HepG2 (cell line): ENCODE data around the gene ABHD12. TPM values are rescaled to one million over a fixed set of nuclear protein-coding genes. Genes with fewer than 3 reads are reported as not detected.

Experiments
- ATAC-seq: fragments of 200-7000 bp; cut with Tn5 transposase; 3 replicates; pipeline ENCODE4 v1.9.1; 2020; ENCODE audit warnings: mild to moderate bottlenecking, moderate library complexity
- BruUV-seq: library from RNA; stranded (reverse); fragments of 400-500 nt; replicated peaks from 2 replicates; lab custom pipeline; 2021; lab: Mats Ljungman, UMichigan
- CTCF ChIA-PET: fragments of 300-600 bp; formaldehyde crosslinking; extraction: SDS; loops from one replicate; lab custom pipeline; 2021; ENCODE audit warnings: low total read pairs, inconsistent platforms, low intra/inter-chr PET ratio; lab: Yijun Ruan, JAX
- POLR2A ChIA-PET: fragments of 350-600 bp; sonication (Branson Sonifier 250); formaldehyde crosslinking; loops from one replicate; lab custom pipeline; 2020; ENCODE audit warnings: antibody characterized with exemption, inconsistent platforms; lab: Yijun Ruan, JAX
- DNase-seq: peaks from one replicate; pipeline ENCODE4 v3.0.0-alpha.2; 2015; ENCODE audit warnings: low spot score
- FAIRE-seq: peaks from 3 replicates; lab custom pipeline; 2011; peaks lifted over from hg19 to GRCh38; lab: Jason Lieb, UNC
- H2AFZ ChIP-seq: one replicate; pipeline ENCODE4 v1.6.1; 2011; ENCODE audit warnings: low read length, inconsistent platforms
- H3K27ac ChIP-seq: fragments of 300-600 bp; 3 replicates; pipeline ENCODE4 v1.8.0; 2011; ENCODE audit warnings: mixed run types, mild to moderate bottlenecking, mixed read lengths, low read length, inconsistent platforms; ENCODE audit not compliant: insufficient read depth; ENCODE audit errors: extremely low read length
- H3K27me3 ChIP-seq, 2 experiments: fragments of 200-600 bp in 1 of 2; 2 replicates in 1 of 2; 3 replicates in 1 of 2; pipeline versions ENCODE4 v1.6.0 to v1.8.0; 2011; ENCODE audit warnings: low read length in 2 of 2, mild to moderate bottlenecking in 2 of 2, moderate library complexity in 2 of 2, inconsistent platforms in 1 of 2; ENCODE audit not compliant: insufficient read depth in 2 of 2, control insufficient read depth in 1 of 2
- H3K36me3 ChIP-seq, 2 experiments: fragments of 200-600 bp in 1 of 2; replicated peaks in 1 of 2; 2 replicates in 1 of 2; 3 replicates in 1 of 2; pipeline versions ENCODE4 v1.5.1 to v1.8.0; 2011; ENCODE audit warnings: low read length in 2 of 2, inconsistent platforms in 1 of 2; ENCODE audit not compliant: insufficient read depth in 2 of 2, control insufficient read depth in 1 of 2
- H3K4me1 ChIP-seq: 2 replicates; pipeline ENCODE4 v1.5.1; 2012; ENCODE audit warnings: low read length, inconsistent platforms; ENCODE audit not compliant: insufficient read depth
- H3K4me2 ChIP-seq: 2 replicates; pipeline ENCODE4 v1.6.0; 2011; ENCODE audit warnings: low read depth, low read length, inconsistent platforms
- H3K4me3 ChIP-seq, 3 experiments: fragments of 200-600 bp in 1 of 3; sonication (generic), shearing (Covaris generic) in 1 of 3; replicated peaks in 1 of 3; 2 replicates each; pipeline ENCODE4 v1.5.1; 2011 to 2016; ENCODE audit warnings: low read length in 3 of 3, inconsistent platforms in 2 of 3, low read depth in 2 of 3, mild to moderate bottlenecking in 2 of 3, control low read depth in 1 of 3, mixed read lengths in 1 of 3; ENCODE audit not compliant: insufficient read depth in 1 of 3
- H3K79me2 ChIP-seq: one replicate; pipeline ENCODE4 v1.6.1; 2011; ENCODE audit warnings: low read length, inconsistent platforms; ENCODE audit not compliant: insufficient read depth
- H3K9ac ChIP-seq: 2 replicates; pipeline ENCODE4 v1.6.0; 2011; ENCODE audit warnings: mild to moderate bottlenecking, low read depth, low read length, inconsistent platforms; ENCODE audit not compliant: insufficient read depth
- H3K9me3 ChIP-seq: 2 replicates; pipeline ENCODE4 v1.5.1; 2012; ENCODE audit warnings: mild to moderate bottlenecking, low read length
- H4K20me1 ChIP-seq: 2 replicates; pipeline ENCODE4 v1.6.0; 2011; ENCODE audit warnings: inconsistent platforms, mild to moderate bottlenecking, low read length, moderate library complexity; ENCODE audit not compliant: insufficient read depth
- CAMTA2 ChIP-seq: sonication (generic); formaldehyde crosslinking; IDR thresholded peaks from 2 replicates; pipeline ENCODE4 v1.4.0; 2020; ENCODE audit warnings: mild to moderate bottlenecking, missing genetic modification reagents, borderline replicate concordance
- FOXO1 ChIP-seq: sonication (generic); formaldehyde crosslinking; IDR thresholded peaks from 2 replicates; pipeline ENCODE4 v1.4.0; 2020; ENCODE audit warnings: missing genetic modification reagents
- HNRNPH1 ChIP-seq: fragments of 200-400 bp; formaldehyde crosslinking; optimal IDR thresholded peaks from 2 replicates; pipeline ENCODE3; 2017; ENCODE audit warnings: mild to moderate bottlenecking, low read depth, low read length
- JDP2 ChIP-seq: sonication (generic); formaldehyde crosslinking; IDR thresholded peaks from 2 replicates; pipeline ENCODE4 v1.8.1; 2022; ENCODE audit warnings: missing genetic modification reagents, borderline replicate concordance
- MED8 ChIP-seq: sonication (generic); formaldehyde crosslinking; IDR thresholded peaks from 2 replicates; pipeline ENCODE4 v1.8.1; 2023; ENCODE audit warnings: mild to moderate bottlenecking, missing genetic modification reagents; ENCODE audit not compliant: insufficient replicate concordance
- MLLT10 ChIP-seq: sonication (generic); formaldehyde crosslinking; IDR thresholded peaks from 2 replicates; pipeline ENCODE4 v1.4.0; 2020; ENCODE audit warnings: missing genetic modification reagents
- POLR2AphosphoS5 ChIP-seq: IDR thresholded peaks from 2 replicates; pipeline ENCODE4 v1.6.1; 2012; ENCODE audit warnings: low read depth, low read length
- RAD51 ChIP-seq: fragments of 450-650 bp; IDR thresholded peaks from 2 replicates; pipeline ENCODE4 v1.6.1; 2016; ENCODE audit warnings: borderline replicate concordance
- SP5 ChIP-seq: IDR thresholded peaks from 2 replicates; pipeline ENCODE4 v1.6.1; 2016; ENCODE audit warnings: low read depth, borderline replicate concordance
- TAF15 ChIP-seq: fragments of 200-400 bp; formaldehyde crosslinking; IDR thresholded peaks from one replicate; pipeline ENCODE4 v1.6.1; 2018; ENCODE audit warnings: mild to moderate bottlenecking, low read depth, low read length; ENCODE audit not compliant: poor library complexity, severe bottlenecking
- ZBTB38 ChIP-seq: sonication (generic); formaldehyde crosslinking; IDR thresholded peaks from 2 replicates; pipeline ENCODE4 v1.5.1; 2020; ENCODE audit warnings: mild to moderate bottlenecking, missing genetic modification reagents
- ZFP82 ChIP-seq: sonication (generic); formaldehyde crosslinking; IDR thresholded peaks from 2 replicates; pipeline ENCODE4 v1.5.1; 2020; ENCODE audit warnings: mild to moderate bottlenecking, missing genetic modification reagents, borderline replicate concordance
- ZNF205 ChIP-seq: IDR thresholded peaks from 2 replicates; pipeline ENCODE4 v1.6.1; 2018; ENCODE audit warnings: missing biosample characterization, missing genetic modification reagents
- ZNF724P ChIP-seq: sonication (generic); formaldehyde crosslinking; IDR thresholded peaks from 2 replicates; pipeline ENCODE4 v1.8.0; 2022; ENCODE audit warnings: missing genetic modification reagents, borderline replicate concordance
- WGBS: methylation state at CpG from one replicate; pipeline ENCODE4 v1.1.6; 2017; ENCODE audit warnings: low lambda C conversion rate; 5-methylcytosine and 5-hydroxymethylcytosine counted together
- in situ Hi-C: cut with HindIII; loops from 2 replicates; pipeline ENCODE4 v1.10.0; 2017; ENCODE audit warnings: low pct_unique_long_range_greater_than_20kb; ENCODE audit not compliant: extremely low pct_ligation_motif_present
- intact Hi-C: fragments of 100-400 bp; cut with micrococcal nuclease; formaldehyde crosslinking; loops from one replicate; pipeline ENCODE4 v1.10.0; 2022; ENCODE audit not compliant: unreplicated experiment
- polyA plus RNA-seq, 8 experiments: library from polyadenylated mRNA; depleted of rRNA in 3 of 8; stranded (reverse) in 7 of 8; unstranded in 1 of 8; fragments of >200 nt; fragmentation: Illumina TruSeq in 4 of 8; extraction: Trizol in 4 of 8; gene quantifications; 2 replicates each; pipeline versions ENCODE4 v1.2.1 to v1.2.3, GENCODE V29; 2011 to 2016; ENCODE audit warnings: low read depth in 4 of 8, missing spikeins in 1 of 8, mixed read lengths in 1 of 8; ENCODE audit not compliant: insufficient read depth in 1 of 8
- total RNA-seq, 5 experiments: library from RNA; depleted of rRNA; stranded (reverse); fragments of >200 nt; fragmentation: Illumina TruSeq; extraction: Trizol; gene quantifications; 2 replicates each; pipeline ENCODE4 v1.2.3, GENCODE V29; 2016; ENCODE audit warnings: low read depth in 1 of 5
- TF ChIP-seq, protein P1 (sequence below): sonication (generic); formaldehyde crosslinking; IDR thresholded peaks from 2 replicates; pipeline ENCODE4 v1.8.0; 2022; ENCODE audit warnings: mild to moderate bottlenecking, missing genetic modification reagents

The ABHD12 gene
- total and polyA plus RNA-seq, 2 of the 13 experiments (the other 11 are each of a cell fraction or from before 2014, with no cell fraction given): 23.5 to 72.1 TPM

DNA sequence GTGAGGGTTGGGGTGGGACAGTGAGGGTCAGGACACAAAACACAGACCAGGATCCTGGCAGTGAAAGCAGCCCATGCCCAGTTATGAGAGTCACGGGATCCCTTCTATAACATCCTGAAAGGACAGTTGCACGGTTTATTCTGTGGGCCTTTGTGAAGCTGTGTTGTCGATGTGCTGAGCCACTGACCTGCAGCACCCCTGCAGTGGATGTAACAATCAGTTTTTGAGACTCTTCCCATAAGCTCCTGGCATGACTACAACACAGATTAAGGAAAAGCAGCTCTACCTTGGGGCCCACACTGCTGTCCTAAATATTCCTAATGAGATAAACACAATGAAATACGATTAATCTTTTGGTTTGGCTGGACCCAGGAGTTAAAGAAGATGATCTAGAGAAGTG, 139.1 kb downstream of the ABHD12 start:
- no peak overlapping the region for H3K4me2 ChIP-seq

DNA sequence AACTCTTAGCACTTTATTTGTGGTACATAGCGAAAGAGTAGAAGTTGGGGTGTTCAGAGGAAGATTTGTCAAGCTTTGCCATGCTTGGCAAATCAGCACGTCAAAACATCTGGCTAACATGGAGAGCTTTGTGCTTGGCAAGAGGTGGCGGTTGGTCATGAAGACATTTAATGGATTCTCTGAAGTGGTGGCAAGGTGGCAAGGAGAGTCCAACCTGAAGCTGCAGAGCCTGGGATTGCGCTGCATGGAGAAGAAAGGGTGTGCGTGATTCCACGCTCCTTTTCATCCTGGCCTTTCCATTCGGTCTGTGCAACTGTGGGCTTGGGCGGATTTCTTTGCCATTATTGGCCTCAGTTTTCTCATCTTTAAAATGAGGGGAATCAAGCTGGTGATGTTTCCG, 139.6 kb downstream of the ABHD12 start:
- Histone ChIP-seq H3K27ac (no peak overlapping the region), H3K27me3 (peaks cover 0 to 8% of the 10 kb centered on the region in 2 experiments; a peak in 1 of 5 replicates), H3K4me1 (peaks cover 55% of the 10 kb centered on the region), H3K9me3 (no peaks in the 10 kb centered on the region), H3K36me3 (peaks cover 2 to 8% of the 10 kb centered on the region in 2 experiments; a peak in 2 of 5 replicates), H3K79me2 (peaks cover 49% of the 10 kb centered on the region), H3K4me3 (no peak overlapping the region), H3K9ac (no peak overlapping the region), H4K20me1 (no peaks in the 10 kb centered on the region), H3K4me2 (no peak overlapping the region), H2AFZ (no peak overlapping the region)
- no peak for FAIRE-seq
- WGBS: 98% methylated on average over 9 of the region's 9 CpGs
- intact Hi-C loops (no loop called here), in situ Hi-C loops (no loop called here)
- ChIA-PET POLR2A (interaction anchor here (1.7 kb wide), 1 partner anchor 59 kb away, joined by 3 read pairs; no protein-coding TSS in a partner anchor), CTCF (no interaction called here)
- ATAC-seq: no peak
- no TSS peak for BruUV-seq
- no peak for DNase-seq
- no peak for TF ChIP-seq TAF15
- TF ChIP-seq SP5 (CRISPR knock-in tag): no peak
- no peak for TF ChIP-seq RAD51
- no peak for TF ChIP-seq FOXO1 (CRISPR knock-in tag)
- no peak for TF ChIP-seq HNRNPH1
- TF ChIP-seq, protein P1, sequence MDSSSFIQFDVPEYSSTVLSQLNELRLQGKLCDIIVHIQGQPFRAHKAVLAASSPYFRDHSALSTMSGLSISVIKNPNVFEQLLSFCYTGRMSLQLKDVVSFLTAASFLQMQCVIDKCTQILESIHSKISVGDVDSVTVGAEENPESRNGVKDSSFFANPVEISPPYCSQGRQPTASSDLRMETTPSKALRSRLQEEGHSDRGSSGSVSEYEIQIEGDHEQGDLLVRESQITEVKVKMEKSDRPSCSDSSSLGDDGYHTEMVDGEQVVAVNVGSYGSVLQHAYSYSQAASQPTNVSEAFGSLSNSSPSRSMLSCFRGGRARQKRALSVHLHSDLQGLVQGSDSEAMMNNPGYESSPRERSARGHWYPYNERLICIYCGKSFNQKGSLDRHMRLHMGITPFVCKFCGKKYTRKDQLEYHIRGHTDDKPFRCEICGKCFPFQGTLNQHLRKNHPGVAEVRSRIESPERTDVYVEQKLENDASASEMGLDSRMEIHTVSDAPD (CRISPR knock-in tag): no peak
- TF ChIP-seq ZFP82 (CRISPR knock-in tag): no peak
- no peak for TF ChIP-seq MLLT10 (CRISPR knock-in tag)
- no peak for TF ChIP-seq POLR2AphosphoS5
- TF ChIP-seq ZNF205 (CRISPR knock-in tag): no peak
- no peak for TF ChIP-seq ZNF724P
- TF ChIP-seq JDP2 (CRISPR knock-in tag): no peak

More for the DNA sequence above, 139.1 kb downstream of the ABHD12 start:
- DNase-seq (no peak), ATAC-seq (no peak)
- no peaks in the 10 kb centered on the region for H4K20me1 ChIP-seq
- peaks cover 49% of the 10 kb centered on the region for H3K4me1 ChIP-seq
- H3K36me3 ChIP-seq: peaks cover 2 to 8% of the 10 kb centered on the region in 2 experiments; a peak in 2 of 5 replicates
- H3K9ac ChIP-seq: no peak overlapping the region
- in situ Hi-C loops: no loop called here
- no peak overlapping the region for H2AFZ ChIP-seq
- intact Hi-C loops: no loop called here
- H3K4me3 ChIP-seq: no peak overlapping the region
- BruUV-seq: no TSS peak
- 79% methylated on average over 4 of the region's 4 CpGs for WGBS
- POLR2A ChIA-PET: interaction anchor here (1.7 kb wide), 1 partner anchor 58 kb away, joined by 3 read pairs; no protein-coding TSS in a partner anchor
- no peaks in the 10 kb centered on the region for H3K9me3 ChIP-seq
- CTCF ChIA-PET: no interaction called here
- TF ChIP-seq MED8 (CRISPR knock-in tag) (peak; percentile 31), ZBTB38 (CRISPR knock-in tag) (peak; percentile 73; the same call in 1 of the 2 replicates), CAMTA2 (CRISPR knock-in tag) (no peak)
- TF ChIP-seq, all 625 proteins: peak for 2
- FAIRE-seq: no peak
- peaks cover 0 to 3% of the 10 kb centered on the region in 2 experiments; a peak in 1 of 5 replicates for H3K27me3 ChIP-seq
- no peak overlapping the region for H3K27ac ChIP-seq
- peaks cover 51% of the 10 kb centered on the region for H3K79me2 ChIP-seq
